ENCODE results near the gene WDR5B. TPM values are rescaled to one million over a fixed set of nuclear protein-coding genes. Genes with fewer than 3 reads are reported as not detected.
"Not testable (repeated sequence)": the region's sequence is repeated elsewhere in the genome, so short reads cannot be mapped to it uniquely, and the experiment has no call there.

The WDR5B gene
- total RNA-seq, 1 donor from 2014 or later = 6.4 TPM

DNA sequence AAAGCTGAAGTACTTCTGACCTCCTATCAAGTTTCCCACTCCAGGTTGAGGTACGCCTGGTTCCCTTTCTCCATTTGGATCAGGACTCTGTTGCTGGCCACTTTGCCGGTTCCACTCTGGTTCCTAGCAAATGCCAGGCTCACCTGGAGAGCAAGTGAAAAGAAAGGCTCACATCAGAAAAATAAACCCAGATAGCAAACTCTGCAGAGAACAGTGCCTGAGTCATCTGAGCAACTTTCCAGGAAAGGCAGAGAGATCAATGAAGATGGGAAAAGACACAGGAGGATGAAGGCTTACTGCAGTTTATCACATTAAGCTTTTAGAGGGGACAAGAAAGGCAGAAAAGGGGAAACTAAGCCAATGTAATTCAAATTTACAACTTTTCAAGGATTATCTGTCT, 41.8 kb upstream of the WDR5B start:
- Histone ChIP-seq H3K4me1 (no peaks in the 10 kb centered on the region), H3K4me3 (no peak overlapping the region), H3K27ac (no peak overlapping the region), H3K36me3 (peaks cover 93% of the 10 kb centered on the region), H3K27me3 (ENCODE audit: low read depth) (no peaks in the 10 kb centered on the region), H3K9me3 (no peaks in the 10 kb centered on the region)
- intact Hi-C loops (cut with DNase I) = no loop called here
- DNase-seq (no peak), ATAC-seq (no peak)
- TF ChIP-seq, protein P1, sequence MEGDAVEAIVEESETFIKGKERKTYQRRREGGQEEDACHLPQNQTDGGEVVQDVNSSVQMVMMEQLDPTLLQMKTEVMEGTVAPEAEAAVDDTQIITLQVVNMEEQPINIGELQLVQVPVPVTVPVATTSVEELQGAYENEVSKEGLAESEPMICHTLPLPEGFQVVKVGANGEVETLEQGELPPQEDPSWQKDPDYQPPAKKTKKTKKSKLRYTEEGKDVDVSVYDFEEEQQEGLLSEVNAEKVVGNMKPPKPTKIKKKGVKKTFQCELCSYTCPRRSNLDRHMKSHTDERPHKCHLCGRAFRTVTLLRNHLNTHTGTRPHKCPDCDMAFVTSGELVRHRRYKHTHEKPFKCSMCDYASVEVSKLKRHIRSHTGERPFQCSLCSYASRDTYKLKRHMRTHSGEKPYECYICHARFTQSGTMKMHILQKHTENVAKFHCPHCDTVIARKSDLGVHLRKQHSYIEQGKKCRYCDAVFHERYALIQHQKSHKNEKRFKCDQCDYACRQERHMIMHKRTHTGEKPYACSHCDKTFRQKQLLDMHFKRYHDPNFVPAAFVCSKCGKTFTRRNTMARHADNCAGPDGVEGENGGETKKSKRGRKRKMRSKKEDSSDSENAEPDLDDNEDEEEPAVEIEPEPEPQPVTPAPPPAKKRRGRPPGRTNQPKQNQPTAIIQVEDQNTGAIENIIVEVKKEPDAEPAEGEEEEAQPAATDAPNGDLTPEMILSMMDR (IDR thresholded peaks at IDR 0.05) = no peak

DNA sequence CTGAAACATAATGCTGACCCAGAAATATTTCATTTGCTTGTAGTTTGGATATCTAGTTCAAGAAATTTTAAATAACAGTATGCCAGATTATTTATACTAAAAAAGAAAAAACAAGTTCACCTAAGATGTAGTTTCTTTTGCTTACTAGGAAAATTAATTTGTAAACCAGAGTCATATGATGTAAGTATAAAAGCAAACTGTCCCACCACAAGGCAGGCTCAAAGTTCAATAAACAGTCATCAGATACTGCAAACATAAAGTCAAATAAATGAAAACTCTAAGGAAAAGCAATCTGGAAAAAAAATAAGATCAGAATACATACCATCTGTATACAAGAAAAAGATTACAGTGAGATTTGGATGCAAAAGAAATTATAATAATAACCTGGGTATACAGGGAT, 40.2 kb upstream of the WDR5B start:
- intact Hi-C loops (cut with DNase I) = no loop called here
- peaks cover 89% of the 10 kb centered on the region for H3K36me3 ChIP-seq

DNA sequence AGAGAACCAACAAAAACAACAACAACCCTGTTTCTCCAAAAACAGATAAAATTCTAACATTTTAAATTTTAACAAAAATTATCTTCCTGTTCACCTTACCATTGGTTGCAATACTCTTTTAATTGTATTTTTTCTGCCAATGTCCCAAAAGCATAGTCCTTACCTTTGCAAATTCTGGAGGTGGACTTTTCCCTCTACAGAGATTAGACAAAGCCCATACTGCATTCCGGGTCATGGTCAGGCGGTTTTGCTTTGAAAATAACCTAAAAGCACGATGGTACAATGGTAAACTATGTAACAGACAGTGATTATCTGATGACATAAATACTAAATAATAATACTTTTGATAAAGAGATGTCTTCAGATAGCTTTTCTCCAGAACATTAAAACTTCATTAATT, 35.5 kb upstream of the WDR5B start:
- Histone ChIP-seq H3K4me3 (no peak overlapping the region), H3K9me3 (no peaks in the 10 kb centered on the region), H3K36me3 (peaks cover 79% of the 10 kb centered on the region), H3K4me1 (no peaks in the 10 kb centered on the region), H3K27ac (no peak overlapping the region), H3K27me3 (ENCODE audit: low read depth) (no peaks in the 10 kb centered on the region)
- ATAC-seq (no peak), DNase-seq (no peak)
- intact Hi-C loops (cut with DNase I) = no loop called here
- TF ChIP-seq, protein P1 (IDR thresholded peaks at IDR 0.05) = no peak

More for the DNA sequence above, 40.2 kb upstream of the WDR5B start:
- Histone ChIP-seq H3K4me3 (no peak overlapping the region), H3K9me3 (no peaks in the 10 kb centered on the region), H3K27ac (no peak overlapping the region), H3K4me1 (no peaks in the 10 kb centered on the region), H3K27me3 (ENCODE audit: low read depth) (no peaks in the 10 kb centered on the region)
- TF ChIP-seq, protein P1 (IDR thresholded peaks at IDR 0.05) = no peak
- ATAC-seq = no peak
- no peak for DNase-seq

DNA sequence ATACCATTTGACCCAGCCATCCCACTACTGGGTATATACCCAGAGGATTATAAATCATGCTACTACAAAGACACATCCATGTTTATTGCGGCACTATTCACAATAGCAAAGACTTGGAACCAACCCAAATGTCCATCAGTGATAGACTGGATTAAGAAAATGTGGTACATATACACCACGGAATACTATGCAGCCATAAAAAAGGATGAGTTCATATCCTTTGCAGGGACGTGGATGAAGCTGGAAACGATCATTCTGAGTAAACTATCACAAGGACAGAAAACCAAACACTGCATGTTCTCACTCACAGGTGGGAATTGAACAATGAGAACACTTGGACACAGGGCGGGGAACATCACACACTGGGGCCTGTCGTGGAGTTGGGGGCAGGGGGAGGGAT, 32.4 kb upstream of the WDR5B start:
- H3K27ac ChIP-seq; H3K9me3 ChIP-seq; H3K4me1 ChIP-seq; H3K4me3 ChIP-seq; intact Hi-C loops (cut with DNase I); ATAC-seq; DNase-seq; H3K27me3 ChIP-seq (ENCODE audit: low read depth): not testable (repeated sequence)
- peaks cover 83% of the 10 kb centered on the region for H3K36me3 ChIP-seq

DNA sequence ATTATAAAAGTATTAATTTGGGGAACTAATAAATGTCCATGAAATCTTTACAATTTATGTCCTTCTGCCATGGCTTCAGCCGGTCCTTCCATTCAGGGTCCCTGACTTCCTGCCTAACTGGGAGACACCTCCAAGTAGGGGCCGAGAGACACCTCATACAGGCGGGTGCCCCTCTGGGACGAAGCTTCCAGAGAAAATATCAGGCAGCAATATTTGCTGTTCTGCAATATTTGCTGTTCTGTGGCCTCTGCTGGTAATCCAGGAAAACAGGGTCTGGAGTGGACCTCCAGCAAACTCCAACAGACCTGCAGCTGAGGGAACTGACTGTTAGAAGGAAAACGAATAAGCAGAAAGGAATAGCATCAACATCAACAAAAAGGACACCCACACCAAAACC, 28.6 kb upstream of the WDR5B start:
- H3K27me3 ChIP-seq (ENCODE audit: low read depth); H3K27ac ChIP-seq; H3K9me3 ChIP-seq; intact Hi-C loops (cut with DNase I); ATAC-seq; H3K4me3 ChIP-seq; DNase-seq; H3K4me1 ChIP-seq: not testable (repeated sequence)
- peaks cover 87% of the 10 kb centered on the region for H3K36me3 ChIP-seq

DNA sequence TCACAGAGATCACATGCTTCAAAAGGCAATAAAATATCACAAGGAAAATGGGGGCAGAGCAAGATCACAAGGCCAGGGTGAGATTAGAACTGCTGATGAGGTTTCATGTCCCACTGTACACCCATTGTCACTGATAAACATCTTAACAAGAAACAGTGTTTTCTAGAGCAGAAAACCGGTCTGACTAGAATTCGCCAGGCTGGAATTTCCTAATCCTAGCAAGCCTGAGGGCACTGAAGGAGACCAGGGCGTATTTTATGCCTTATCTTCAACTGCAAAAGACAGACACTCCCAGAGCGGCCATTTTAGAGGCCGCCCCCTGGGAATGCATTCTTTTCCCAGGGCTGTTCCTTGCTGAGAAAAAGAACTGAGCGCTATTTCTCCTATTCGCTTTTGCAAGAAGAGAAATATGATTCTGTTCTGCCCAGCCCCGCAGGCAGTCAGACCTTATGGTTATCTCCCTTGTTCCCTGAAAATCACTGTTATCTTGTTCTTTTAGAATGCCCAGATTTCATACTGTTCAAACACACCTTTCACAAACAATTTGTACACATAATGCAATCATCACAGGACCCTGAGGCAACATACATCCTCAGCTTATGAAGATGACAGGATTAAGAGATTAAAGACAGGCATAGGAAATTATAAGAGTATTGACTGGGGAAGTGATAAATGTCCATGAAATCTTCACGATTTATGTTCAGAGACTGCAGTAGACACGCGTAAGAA, 28.1 kb upstream of the WDR5B start:
- DNase-seq; H3K4me1 ChIP-seq; intact Hi-C loops (cut with DNase I); ATAC-seq; H3K27ac ChIP-seq; H3K4me3 ChIP-seq; H3K9me3 ChIP-seq; H3K27me3 ChIP-seq (ENCODE audit: low read depth): not testable (repeated sequence)
- H3K36me3 ChIP-seq = peaks cover 87% of the 10 kb centered on the region

DNA sequence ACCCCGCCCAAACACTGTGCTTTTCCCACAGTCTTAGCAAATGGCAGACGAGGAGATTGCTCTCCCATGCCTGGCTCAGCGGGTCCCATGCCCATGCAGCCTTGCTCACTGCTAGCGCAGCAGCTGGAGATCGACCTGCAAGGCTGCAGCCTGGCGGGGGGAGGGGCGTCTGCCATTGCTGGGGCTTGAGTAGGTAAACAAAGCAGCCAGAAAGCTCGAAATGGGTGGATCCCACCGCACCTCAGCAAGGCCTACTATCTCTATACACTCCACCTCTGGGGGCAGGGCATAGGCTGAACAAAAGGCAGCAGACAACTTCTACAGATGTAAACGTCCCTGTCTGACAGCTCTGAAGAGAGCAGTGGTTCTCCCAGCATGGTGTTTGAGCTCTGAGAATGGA, 27.2 kb upstream of the WDR5B start:
- intact Hi-C loops (cut with DNase I) = no loop called here
- Histone ChIP-seq H3K36me3 (peaks cover 87% of the 10 kb centered on the region), H3K27ac (no peak overlapping the region), H3K27me3 (ENCODE audit: low read depth) (no peaks in the 10 kb centered on the region), H3K9me3 (no peaks in the 10 kb centered on the region), H3K4me3 (no peak overlapping the region), H3K4me1 (no peaks in the 10 kb centered on the region)
- no peak for DNase-seq
- no peak for ATAC-seq
- TF ChIP-seq, protein P1 (IDR thresholded peaks at IDR 0.05) = no peak
